GM18951 (cell line): Measurements from ENCODE around the gene PTH2R.
"Not testable (repeated sequence)": the region's sequence is repeated elsewhere in the genome, so short reads cannot be mapped to it uniquely, and the experiment has no call there.

Experiments
- POLR2A ChIP-seq: IDR thresholded peaks from 4 replicates; pipeline ENCODE4 v1.6.1; 2011; ENCODE audit warnings: mild to moderate bottlenecking; ENCODE audit not compliant: insufficient read length, insufficient read depth; ENCODE audit errors: extremely low read depth
- in situ Hi-C: fragments of 300-500 bp; cut with MboI; formaldehyde crosslinking; loops from one replicate; pipeline ENCODE4 v1.12.0; 2022; ENCODE audit warnings: low sequenced_read_pairs, mixed read lengths, inconsistent platforms; ENCODE audit not compliant: unreplicated experiment

The PTH2R gene

DNA sequence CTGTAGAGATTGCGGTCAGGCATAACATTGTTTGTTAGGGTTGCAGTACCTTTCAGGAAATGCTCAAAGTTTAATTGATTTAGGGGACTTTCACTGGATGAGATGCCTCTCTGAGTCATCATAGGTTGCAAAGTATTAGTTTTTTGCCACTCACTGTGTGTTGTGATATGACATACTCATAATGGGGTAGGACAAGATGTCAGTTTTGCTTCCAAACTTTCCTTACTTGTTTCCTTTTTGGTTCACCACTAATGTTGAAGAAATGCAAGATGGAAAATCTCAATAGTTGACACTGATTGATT is 35.0 kb upstream of the PTH2R start:
- TF ChIP-seq POLR2A = no peak

DNA sequence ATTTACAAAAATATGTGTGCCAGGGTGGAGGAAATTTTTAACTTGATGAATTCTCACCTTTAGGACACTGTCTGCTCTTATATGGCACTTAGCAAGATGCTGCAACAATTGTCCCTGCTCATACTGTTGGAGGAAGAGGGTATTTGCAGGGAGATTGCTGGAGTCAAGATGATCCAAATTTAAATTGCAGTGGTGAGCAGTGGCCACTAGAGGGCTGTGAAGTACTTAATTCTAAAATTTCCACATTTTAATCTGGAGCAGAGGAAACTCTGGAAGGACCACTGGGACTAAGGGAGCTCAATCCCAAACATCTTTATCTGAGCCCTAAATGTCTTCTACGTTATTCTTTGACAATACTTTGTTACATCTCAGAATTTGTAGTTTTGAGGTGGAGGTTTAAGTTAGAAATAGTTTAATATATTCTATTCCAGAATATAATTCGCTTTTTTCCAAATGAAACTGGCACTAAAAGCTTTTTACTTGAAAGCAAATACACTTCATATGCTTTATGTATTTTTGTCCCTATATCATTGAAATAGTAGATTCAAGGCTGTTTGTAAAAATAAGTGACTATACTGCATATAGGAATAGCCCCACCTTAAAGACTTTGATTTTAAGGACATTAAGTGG is 33.0 kb upstream of the PTH2R start:
- no peak for TF ChIP-seq POLR2A
- in situ Hi-C loops = no loop called here

More for the DNA sequence above, 35.0 kb upstream of the PTH2R start:
- in situ Hi-C loops = no loop called here

DNA sequence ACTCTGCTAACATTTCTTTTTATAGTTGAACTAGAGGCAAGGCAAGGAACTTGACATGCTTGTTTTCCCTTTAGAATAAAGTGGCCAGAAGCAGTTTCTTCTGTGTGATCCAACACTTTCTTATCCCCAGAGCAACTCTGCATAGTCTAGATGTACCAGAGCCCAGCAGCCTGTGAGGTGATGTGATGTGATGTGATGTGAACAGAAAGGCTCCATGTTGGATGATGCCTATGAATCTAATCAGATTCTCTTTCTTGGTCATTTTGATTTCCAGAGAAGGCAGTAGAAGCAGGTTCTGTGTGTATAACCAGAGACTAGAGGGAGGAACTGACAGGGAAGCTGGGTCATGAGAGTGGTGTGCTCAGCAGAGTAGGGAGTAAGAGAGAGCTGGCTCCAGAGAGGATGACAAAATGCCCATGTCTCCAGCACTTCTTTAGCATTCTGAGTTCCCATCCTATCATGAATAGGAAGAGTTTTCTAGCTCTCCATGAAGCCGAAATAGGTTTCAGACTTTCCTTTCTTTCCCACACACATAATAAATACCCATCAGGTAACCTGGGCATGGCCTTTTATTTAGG is 31.0 kb upstream of the PTH2R start:
- in situ Hi-C loops = no loop called here
- TF ChIP-seq POLR2A = no peak

DNA sequence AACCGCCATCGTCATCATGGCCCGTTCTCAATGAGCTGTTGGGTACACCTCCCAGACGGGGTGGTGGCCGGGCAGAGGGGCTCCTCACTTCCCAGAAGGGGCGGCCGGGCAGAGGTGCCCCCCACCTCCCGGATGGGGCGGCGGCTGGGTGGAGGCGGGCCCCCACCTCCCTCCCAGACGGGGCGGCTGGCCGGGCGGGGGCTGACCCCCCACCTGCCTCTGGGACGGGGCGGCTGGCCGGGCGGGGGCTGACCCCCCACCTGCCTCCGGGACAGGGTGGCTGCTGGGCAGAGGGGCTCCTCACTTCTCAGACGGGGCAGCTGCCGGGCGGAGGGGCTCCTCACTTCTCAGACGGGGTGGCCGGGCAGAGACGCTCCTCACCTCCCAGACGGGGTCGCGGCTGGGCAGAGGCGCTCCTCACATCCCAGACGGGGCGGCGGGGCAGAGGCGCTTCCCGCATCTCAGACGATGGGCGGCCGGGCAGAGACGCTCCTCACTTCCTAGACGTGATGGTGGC is 29.2 kb upstream of the PTH2R start:
- in situ Hi-C loops = not testable (repeated sequence)

DNA sequence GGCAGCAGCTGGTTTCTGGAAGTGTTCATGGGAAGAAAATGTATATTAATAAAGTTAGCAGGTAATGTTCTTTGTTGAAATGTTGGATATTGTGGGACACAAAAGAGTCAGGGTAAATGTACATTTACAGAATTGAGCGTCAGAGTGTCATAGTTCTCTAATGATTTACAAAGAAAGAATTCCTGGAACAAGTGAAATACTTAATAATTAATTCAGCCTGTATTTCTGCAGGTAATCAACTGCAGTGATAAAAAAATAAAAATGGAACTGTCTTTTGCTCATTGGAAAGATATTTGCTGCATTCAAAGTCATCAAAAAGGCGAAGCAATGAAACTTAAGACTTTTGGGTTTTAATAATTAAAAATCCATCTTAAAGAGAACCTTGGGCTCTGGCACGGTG is 27.4 kb upstream of the PTH2R start:
- TF ChIP-seq POLR2A = no peak
- in situ Hi-C loops = no loop called here

DNA sequence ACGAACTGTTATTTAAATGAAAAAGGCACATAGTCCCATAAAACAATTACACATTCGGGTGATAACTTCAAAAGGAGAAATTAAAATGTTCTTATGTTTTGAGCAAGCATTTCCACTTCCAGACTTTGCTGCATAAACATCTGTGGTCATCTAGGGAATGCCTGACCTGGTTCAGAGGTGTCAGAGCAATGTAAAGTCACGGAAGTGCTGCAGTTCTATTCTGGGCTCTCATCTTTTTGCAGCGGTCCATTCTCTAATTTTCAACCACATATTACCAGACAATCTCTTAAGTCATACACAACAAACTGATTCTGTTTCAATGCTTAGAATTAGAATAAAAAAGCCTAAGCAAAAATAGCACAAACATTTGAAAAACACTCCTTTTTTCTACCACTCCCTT is 22.0 kb upstream of the PTH2R start:
- in situ Hi-C loops = no loop called here
- no peak for TF ChIP-seq POLR2A

DNA sequence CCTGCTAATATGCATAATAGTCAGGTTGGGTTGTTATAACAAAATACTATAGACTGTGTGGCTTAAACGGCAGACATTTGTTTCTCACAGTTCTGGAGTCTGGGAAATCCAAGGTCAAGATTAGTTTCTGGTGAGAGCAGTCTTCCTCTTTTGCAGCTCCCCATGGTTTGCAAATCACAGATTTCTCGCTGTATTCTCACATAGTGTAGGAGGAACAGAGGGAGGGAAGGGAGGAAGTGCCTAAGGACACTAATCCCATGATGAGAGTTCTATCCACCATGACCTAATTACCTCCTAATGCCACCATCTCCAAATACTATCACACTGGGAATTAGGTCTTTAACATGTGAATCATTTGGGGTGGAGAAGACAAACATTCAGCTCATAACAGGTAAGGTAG is 20.1 kb upstream of the PTH2R start:
- no peak for TF ChIP-seq POLR2A
- in situ Hi-C loops = no loop called here

DNA sequence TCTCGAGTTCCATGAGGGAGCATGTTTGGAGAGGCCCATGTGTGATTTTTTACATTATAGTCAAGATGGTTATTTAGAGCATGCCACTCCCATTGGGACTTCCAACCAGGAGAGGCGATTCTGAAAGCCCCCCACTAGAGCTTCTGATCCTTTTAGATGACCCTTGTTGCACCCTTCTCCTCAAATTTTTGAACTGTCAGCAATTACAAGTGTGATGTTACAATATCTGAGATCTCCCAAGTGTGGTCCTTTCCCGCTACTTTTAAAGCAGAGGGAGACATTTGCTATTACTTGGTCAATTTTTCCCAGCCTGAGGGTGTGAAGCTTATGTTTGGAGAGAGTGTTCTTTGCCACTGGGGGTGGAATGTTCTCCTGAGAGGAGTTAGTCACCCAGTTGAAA is 16.7 kb upstream of the PTH2R start:
- in situ Hi-C loops = no loop called here
- no peak for TF ChIP-seq POLR2A

DNA sequence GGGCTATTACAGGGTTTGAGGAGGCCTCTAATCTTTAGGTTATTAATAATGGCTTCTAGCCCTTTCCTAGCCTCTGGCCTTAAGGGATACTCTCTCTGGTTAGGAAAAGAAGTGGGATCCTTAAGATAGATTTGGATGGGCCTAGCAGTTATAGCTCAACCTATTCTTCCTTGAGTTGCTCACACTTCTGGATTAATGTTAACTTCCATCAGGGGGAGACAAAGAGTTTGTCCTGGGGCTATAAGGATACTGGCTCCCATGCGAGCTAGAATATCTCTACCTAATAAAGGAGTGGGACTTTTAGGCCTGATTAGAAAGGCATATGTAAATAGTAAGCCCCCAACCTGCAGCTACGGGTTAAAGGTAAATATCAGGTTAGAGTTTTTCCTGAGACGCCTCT is 14.3 kb upstream of the PTH2R start:
- in situ Hi-C loops = no loop called here
- no peak for TF ChIP-seq POLR2A

DNA sequence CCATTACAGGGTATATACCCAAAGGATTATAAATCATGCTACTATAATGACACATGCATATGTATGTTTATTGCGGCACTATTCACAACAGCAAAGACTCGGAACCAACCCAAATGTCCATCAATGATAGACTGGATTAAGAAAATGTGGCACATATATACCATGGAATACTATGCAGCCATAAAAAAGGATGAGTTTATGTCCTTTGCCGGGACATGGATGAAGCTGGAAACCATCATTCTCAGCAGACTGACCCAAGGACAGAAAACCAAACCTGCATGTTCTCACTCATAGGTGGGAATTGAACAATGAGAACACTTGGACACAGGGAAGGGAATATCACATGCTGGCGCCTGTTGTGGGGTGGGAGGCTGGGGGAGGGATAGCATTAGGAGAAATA is 9.8 kb upstream of the PTH2R start:
- in situ Hi-C loops = not testable (repeated sequence)

DNA sequence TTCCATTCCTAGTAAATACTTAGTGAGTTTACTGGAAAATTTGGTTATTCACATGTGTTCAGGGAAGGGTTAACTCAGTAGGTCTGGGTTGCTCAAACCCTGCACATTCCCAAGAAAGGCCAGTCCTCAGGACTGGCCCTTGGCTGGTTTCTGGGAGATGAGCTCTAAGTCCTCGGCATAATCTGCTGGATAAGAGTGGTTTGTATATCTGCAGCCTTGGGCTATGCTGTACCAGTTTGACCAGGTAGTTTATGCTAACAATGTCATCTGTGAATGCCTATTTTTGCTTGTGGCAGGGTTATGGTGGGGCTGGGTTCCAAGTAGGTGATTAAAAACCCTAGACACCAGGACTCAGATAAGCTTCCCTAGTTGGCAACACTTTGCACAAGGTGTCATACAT is 7.4 kb upstream of the PTH2R start:
- no peak for TF ChIP-seq POLR2A
- in situ Hi-C loops = no loop called here

DNA sequence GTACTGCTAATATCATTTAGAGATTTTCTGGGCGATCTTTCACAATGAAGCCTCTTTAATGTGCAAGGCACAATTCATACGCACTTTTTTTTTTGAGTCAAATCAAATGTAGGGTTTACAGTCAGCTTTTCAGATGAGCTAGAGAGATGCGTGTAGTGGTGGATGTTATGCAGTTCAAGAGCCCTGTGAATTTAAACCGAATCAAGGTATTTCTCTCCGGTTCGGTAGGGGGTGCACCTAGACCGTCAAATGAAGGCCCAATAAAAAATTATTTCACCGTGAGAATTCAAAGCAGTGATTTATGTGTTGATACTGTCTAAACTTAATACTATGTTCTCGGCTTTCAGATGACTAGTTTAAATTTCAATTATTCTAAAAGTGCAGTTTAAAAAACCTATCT is 1.1 kb downstream of the PTH2R start:
- TF ChIP-seq POLR2A = no peak
- in situ Hi-C loops = loop anchor here (25.0 kb wide), 1 partner anchor 805 kb away; no protein-coding TSS in a partner anchor

DNA sequence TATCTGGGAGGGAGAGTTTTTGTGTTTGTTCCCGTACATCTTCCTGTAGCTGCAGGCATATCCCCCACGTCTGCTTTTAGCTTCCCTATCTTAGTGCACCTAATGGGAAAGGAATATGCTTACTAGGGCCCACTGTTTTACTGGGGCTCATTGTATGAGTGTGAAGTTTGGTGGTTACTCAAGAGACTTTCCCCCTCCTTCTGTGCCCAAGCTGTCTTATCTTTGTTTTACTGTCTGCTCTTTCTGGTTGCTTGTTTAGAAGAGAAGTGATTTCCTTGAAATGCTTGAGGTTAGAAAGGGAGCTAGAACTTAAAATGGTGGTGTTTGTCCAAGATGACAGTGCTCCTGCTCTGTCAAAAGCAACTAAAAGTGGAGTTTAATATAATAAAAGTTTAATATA is 7.3 kb downstream of the PTH2R start:
- no peak for TF ChIP-seq POLR2A
- in situ Hi-C loops = loop anchor here (25.0 kb wide), 1 partner anchor 798 kb away; no protein-coding TSS in a partner anchor

DNA sequence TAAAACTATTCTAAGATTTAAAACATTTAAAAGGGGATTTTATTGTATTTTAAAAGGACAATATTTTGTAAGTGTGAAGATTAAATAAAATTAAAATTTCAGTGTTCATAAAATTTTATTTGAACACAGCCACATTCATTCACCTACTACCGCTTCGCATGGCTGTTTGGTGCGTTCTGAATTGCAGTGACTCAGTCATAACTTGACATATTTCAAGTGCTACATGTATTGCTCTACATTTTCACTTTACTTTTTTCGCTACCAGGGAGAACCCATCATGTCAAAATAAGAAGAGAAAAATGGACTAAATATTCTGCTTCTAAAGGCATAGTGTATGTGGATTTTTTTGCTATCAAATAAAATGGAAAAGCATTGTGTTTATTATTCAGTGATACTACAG is 8.7 kb downstream of the PTH2R start:
- TF ChIP-seq POLR2A = no peak
- in situ Hi-C loops = loop anchor here (25.0 kb wide), 1 partner anchor 797 kb away; no protein-coding TSS in a partner anchor
